Tibial nerve (tissue), 3 donors: ENCODE data around the gene TPPP2.

Experiments
- CTCF ChIP-seq, 5 experiments: fragments of 200-600 bp in 3 of 5; fragments of 450-650 bp in 2 of 5; sonication (generic) in 3 of 5; IDR thresholded peaks; one replicate each; pipeline ENCODE4 v1.5.1; 2016 to 2019; ENCODE audit warnings: antibody characterized with exemption in 5 of 5, mild to moderate bottlenecking in 3 of 5, moderate library complexity in 2 of 5
- POLR2A ChIP-seq, 2 donors: fragments of 450-650 bp; IDR thresholded peaks; one replicate each; pipeline ENCODE4 v1.6.1; 2017; ENCODE audit warnings: antibody characterized with exemption in 2 of 2, mild to moderate bottlenecking in 2 of 2, moderate library complexity in 2 of 2

DNA sequence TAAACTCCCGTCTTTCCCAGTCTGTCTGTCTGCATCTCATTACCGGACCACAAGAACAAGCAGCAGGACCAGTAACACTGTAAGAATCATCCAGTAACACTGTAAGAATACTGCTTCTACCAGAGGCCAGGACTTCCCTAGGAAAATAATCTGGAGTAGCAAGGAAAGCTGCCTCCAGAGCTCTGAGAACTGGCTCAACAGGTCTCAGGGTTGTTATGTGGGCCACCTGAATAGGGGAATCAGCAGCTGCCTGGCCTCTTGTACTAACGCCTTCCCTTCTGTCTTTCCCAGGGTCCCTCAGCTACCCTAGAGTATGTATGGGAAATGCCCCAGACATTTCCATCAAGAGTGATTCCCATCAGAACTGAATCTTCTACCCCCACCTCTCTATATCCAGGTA, 31.9 kb upstream of the TPPP2 start:
- no peak for TF ChIP-seq POLR2A (IDR thresholded peaks at IDR 0.05)
- no peak for TF ChIP-seq CTCF (IDR thresholded peaks at IDR 0.05)
